Thyroid gland (tissue), 4 donors: ENCODE measurements around the gene COQ2.
"Not testable (repeated sequence)": the region's sequence is repeated elsewhere in the genome, so short reads cannot be mapped to it uniquely, and the experiment has no call there.

Source experiments
- CTCF ChIP-seq, 6 experiments: fragments of 200-600 bp in 3 of 6; fragments of 450-650 bp in 3 of 6; sonication (generic) in 3 of 6; IDR thresholded peaks; one replicate each; pipeline ENCODE4 v1.5.1; 2016 to 2019; ENCODE audit warnings: antibody characterized with exemption in 6 of 6, mild to moderate bottlenecking in 2 of 6, inconsistent platforms in 1 of 6, moderate library complexity in 1 of 6
- POLR2A ChIP-seq, 2 donors: fragments of 450-650 bp; IDR thresholded peaks; one replicate each; pipeline ENCODE4 v1.6.1; 2017; ENCODE audit warnings: antibody characterized with exemption in 2 of 2, mild to moderate bottlenecking in 2 of 2, moderate library complexity in 1 of 2

GRCh38 chr4:83235645-83236133 is 48.9 kb downstream of the COQ2 start:
- TF ChIP-seq CTCF, POLR2A (IDR thresholded peaks at IDR 0.05): not testable (repeated sequence)
